ENCODE measurements around the gene STAP1. TPM values are rescaled to one million over a fixed set of nuclear protein-coding genes. Genes with fewer than 3 reads are reported as not detected.

STAP1 gene
- total RNA-seq, 1 donor from 2014 or later = not detected

GRCh38 chr4:67571975-67572374, 13.4 kb downstream of the STAP1 start:
- peaks cover 20% of the 10 kb centered on the region for H3K27me3 Mint-ChIP-seq (ENCODE audit: unreplicated experiment)
- H3K27ac Mint-ChIP-seq (ENCODE audit: unreplicated experiment) = no peak overlapping the region
- H3K36me3 Mint-ChIP-seq (ENCODE audit: unreplicated experiment) = no peaks in the 10 kb centered on the region
- no peak overlapping the region for H3K4me3 Mint-ChIP-seq (ENCODE audit: unreplicated experiment)
- no peak for TF ChIP-seq CTCF (IDR thresholded peaks at IDR 0.05)
- no peaks in the 10 kb centered on the region for H3K4me1 Mint-ChIP-seq (ENCODE audit: unreplicated experiment)
- no peak for DNase-seq (ENCODE audit: extremely low spot score, unreplicated experiment)
- no peaks in the 10 kb centered on the region for H3K9me3 Mint-ChIP-seq (ENCODE audit: unreplicated experiment)

- H3K27me3 Mint-ChIP-seq (ENCODE audit: unreplicated experiment) = peaks cover 19% of the 10 kb centered on the region
- no peaks in the 10 kb centered on the region for H3K4me1 Mint-ChIP-seq (ENCODE audit: unreplicated experiment)
- no peak for TF ChIP-seq CTCF (IDR thresholded peaks at IDR 0.05)
- no peaks in the 10 kb centered on the region for H3K36me3 Mint-ChIP-seq (ENCODE audit: unreplicated experiment)
- H3K27ac Mint-ChIP-seq (ENCODE audit: unreplicated experiment) = no peak overlapping the region
- no peaks in the 10 kb centered on the region for H3K9me3 Mint-ChIP-seq (ENCODE audit: unreplicated experiment)
- H3K4me3 Mint-ChIP-seq (ENCODE audit: unreplicated experiment) = no peak overlapping the region
- DNase-seq (ENCODE audit: extremely low spot score, unreplicated experiment) = no peak
Measured at GRCh38 chr4:67573193-67573592, 14.7 kb downstream of the STAP1 start.

GRCh38 chr4:67575232-67576058, 16.9 kb downstream of the STAP1 start:
- Mint-ChIP-seq H3K36me3 (ENCODE audit: unreplicated experiment) (no peaks in the 10 kb centered on the region), H3K9me3 (ENCODE audit: unreplicated experiment) (no peaks in the 10 kb centered on the region), H3K4me3 (ENCODE audit: unreplicated experiment) (no peak overlapping the region), H3K4me1 (ENCODE audit: unreplicated experiment) (no peaks in the 10 kb centered on the region), H3K27ac (ENCODE audit: unreplicated experiment) (no peak overlapping the region), H3K27me3 (ENCODE audit: unreplicated experiment) (peaks cover 22% of the 10 kb centered on the region)
- no peak for DNase-seq (ENCODE audit: extremely low spot score, unreplicated experiment)
- no peak for TF ChIP-seq CTCF (IDR thresholded peaks at IDR 0.05)

- H3K9me3 Mint-ChIP-seq (ENCODE audit: unreplicated experiment) = no peaks in the 10 kb centered on the region
- no peak for DNase-seq (ENCODE audit: extremely low spot score, unreplicated experiment)
- no peak overlapping the region for H3K27ac Mint-ChIP-seq (ENCODE audit: unreplicated experiment)
- H3K4me3 Mint-ChIP-seq (ENCODE audit: unreplicated experiment) = no peak overlapping the region
- no peak for TF ChIP-seq CTCF (IDR thresholded peaks at IDR 0.05)
- no peaks in the 10 kb centered on the region for H3K4me1 Mint-ChIP-seq (ENCODE audit: unreplicated experiment)
- peaks cover 26% of the 10 kb centered on the region for H3K27me3 Mint-ChIP-seq (ENCODE audit: unreplicated experiment)
- H3K36me3 Mint-ChIP-seq (ENCODE audit: unreplicated experiment) = no peaks in the 10 kb centered on the region
Measured at GRCh38 chr4:67576059-67576466, 17.5 kb downstream of the STAP1 start.

- no peak overlapping the region for H3K4me3 Mint-ChIP-seq (ENCODE audit: unreplicated experiment)
- H3K27me3 Mint-ChIP-seq (ENCODE audit: unreplicated experiment) = peaks cover 28% of the 10 kb centered on the region
- H3K4me1 Mint-ChIP-seq (ENCODE audit: unreplicated experiment) = no peaks in the 10 kb centered on the region
- H3K36me3 Mint-ChIP-seq (ENCODE audit: unreplicated experiment) = no peaks in the 10 kb centered on the region
- H3K9me3 Mint-ChIP-seq (ENCODE audit: unreplicated experiment) = no peaks in the 10 kb centered on the region
- H3K27ac Mint-ChIP-seq (ENCODE audit: unreplicated experiment) = no peak overlapping the region
- no peak for TF ChIP-seq CTCF (IDR thresholded peaks at IDR 0.05)
- DNase-seq (ENCODE audit: extremely low spot score, unreplicated experiment) = no peak
Measured at GRCh38 chr4:67576538-67576937, 18.0 kb downstream of the STAP1 start.

Data from osteocyte (in vitro differentiated cells).